Measurements from ENCODE around the gene TMC6. TPM values are rescaled to one million over a fixed set of nuclear protein-coding genes. Genes with fewer than 3 reads are reported as not detected.

Gene TMC6
- total RNA-seq, 1 experiment from 2014 or later, result 22.9 TPM

GRCh38 chr17:78159575-78160158, 31.1 kb upstream of the TMC6 start:
- intact Hi-C loops (cut with micrococcal nuclease; ENCODE audit: unreplicated experiment), result no loop called here
- H3K27ac ChIP-seq (ENCODE audit: low read depth, low read length, poor library complexity, severe bottlenecking), result no peak overlapping the region
- BruUV-seq (replicated peaks), result no TSS peak
- ChIA-PET POLR2A (ENCODE audit: low non-redundant PET) (no interaction called here), CTCF (no interaction called here)
- H3K36me3 ChIP-seq (ENCODE audit: insufficient read depth, low read length, poor library complexity, severe bottlenecking), result no peaks in the 10 kb centered on the region
- no peaks in the 10 kb centered on the region for H3K27me3 ChIP-seq (replicated peaks; ENCODE audit: insufficient read depth, low read depth, low read length, poor library complexity)
- no peak overlapping the region for H3K4me3 ChIP-seq (ENCODE audit: low read depth, low read length, poor library complexity, severe bottlenecking)
- DNase-seq (ENCODE audit: low spot score), result no peak
- no peak for TF ChIP-seq CTCF (conservative IDR thresholded peaks at IDR 0.05; ENCODE audit: low read depth, low read length)
- no peak for TF ChIP-seq EZH2 (IDR thresholded peaks at IDR 0.05; ENCODE audit: borderline replicate concordance, low read depth, low read length, poor library complexity, severe bottlenecking)
- H3K4me1 ChIP-seq (ENCODE audit: insufficient read depth, low read length, poor library complexity, severe bottlenecking), result no peaks in the 10 kb centered on the region
- no peaks in the 10 kb centered on the region for H3K9me3 ChIP-seq (ENCODE audit: low read depth, low read length, poor library complexity, severe bottlenecking)

DNA sequence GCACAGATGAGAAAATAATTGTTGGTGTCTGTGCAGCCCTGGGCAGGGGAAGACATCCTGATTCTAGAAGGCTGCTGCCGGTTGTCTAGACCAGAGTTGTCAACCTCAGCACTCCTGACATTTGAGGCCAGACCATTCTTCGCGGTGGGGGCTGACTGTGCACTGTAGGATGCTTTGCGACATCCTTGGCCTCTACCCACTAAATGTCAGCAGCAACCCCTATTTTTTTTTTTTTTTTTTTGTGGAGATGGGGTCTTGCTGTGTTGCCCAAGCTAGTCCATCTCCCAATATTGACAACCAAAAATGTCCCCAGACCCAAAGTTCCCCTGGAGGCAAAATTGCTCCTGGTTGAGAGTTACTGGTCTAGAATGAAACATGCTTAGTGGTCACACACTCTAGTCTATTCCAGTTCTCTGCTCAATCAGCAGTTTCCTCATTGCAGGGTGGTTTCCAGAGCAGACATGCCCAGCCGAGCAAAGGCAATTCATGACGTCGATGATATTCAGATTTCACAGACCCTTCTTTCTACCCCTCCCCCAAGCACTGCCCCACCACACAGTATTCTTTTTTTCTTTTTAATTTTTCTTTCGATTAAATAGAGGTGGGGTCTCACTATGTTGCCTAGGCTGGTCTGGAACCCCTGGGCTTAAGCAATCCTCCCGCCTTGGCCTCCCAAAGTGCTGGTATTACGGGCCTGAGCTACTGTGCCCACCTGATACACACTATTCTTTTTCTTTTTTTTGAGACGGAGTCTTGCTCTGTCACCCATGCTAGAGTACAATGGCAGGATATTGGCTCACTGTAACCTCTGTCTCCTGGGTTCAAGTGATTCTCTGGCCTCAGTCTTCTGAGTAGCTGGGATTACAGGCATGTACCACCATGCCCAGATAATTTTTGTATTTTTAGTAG, 26.6 kb upstream of the TMC6 start:
- DNase-seq (ENCODE audit: low spot score), result no peak
- Histone ChIP-seq H3K4me3 (ENCODE audit: low read depth, low read length, poor library complexity, severe bottlenecking) (no peak overlapping the region), H3K36me3 (ENCODE audit: insufficient read depth, low read length, poor library complexity, severe bottlenecking) (no peaks in the 10 kb centered on the region), H3K4me1 (ENCODE audit: insufficient read depth, low read length, poor library complexity, severe bottlenecking) (peaks cover 5% of the 10 kb centered on the region), H3K27ac (ENCODE audit: low read depth, low read length, poor library complexity, severe bottlenecking) (no peak overlapping the region), H3K27me3 (replicated peaks; ENCODE audit: insufficient read depth, low read depth, low read length, poor library complexity) (no peaks in the 10 kb centered on the region), H3K9me3 (ENCODE audit: low read depth, low read length, poor library complexity, severe bottlenecking) (no peaks in the 10 kb centered on the region)
- ChIA-PET POLR2A (ENCODE audit: low non-redundant PET) (no interaction called here), CTCF (no interaction called here)
- no TSS peak for BruUV-seq (replicated peaks)
- intact Hi-C loops (cut with micrococcal nuclease; ENCODE audit: unreplicated experiment), result no loop called here
- TF ChIP-seq CTCF (conservative IDR thresholded peaks at IDR 0.05; ENCODE audit: low read depth, low read length) (no peak), EZH2 (IDR thresholded peaks at IDR 0.05; ENCODE audit: borderline replicate concordance, low read depth, low read length, poor library complexity, severe bottlenecking) (no peak)

DNA sequence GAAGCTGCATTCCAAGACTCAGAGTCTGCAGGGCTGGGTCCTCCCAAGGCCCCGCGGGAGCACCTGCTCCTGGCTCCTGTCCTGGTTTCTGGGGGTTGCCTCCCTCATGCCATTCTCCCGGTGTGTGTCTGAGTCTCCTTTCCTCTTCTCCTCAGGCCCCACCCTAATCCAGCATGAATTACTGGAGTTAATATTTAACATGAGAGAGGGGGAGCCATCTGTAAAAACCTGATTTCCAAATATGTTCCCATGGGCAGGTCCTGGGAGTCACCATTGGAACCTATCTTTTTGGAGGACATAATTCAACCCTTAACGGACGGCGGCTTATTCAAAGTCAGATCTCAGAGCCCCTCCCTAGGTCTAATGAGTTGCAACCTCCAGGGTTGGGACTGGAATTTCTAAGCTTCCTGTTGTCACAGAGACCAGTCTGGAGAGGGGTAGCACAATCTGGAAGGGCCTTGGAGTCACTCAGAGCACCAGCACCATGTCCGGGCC, 23.0 kb upstream of the TMC6 start:
- no peaks in the 10 kb centered on the region for H3K27me3 ChIP-seq (replicated peaks; ENCODE audit: insufficient read depth, low read depth, low read length, poor library complexity)
- ChIA-PET CTCF (interaction anchor here (0.7 kb wide), 1 partner anchor 132 kb away, joined by 7 read pairs; no protein-coding TSS in a partner anchor), POLR2A (ENCODE audit: low non-redundant PET) (no interaction called here)
- intact Hi-C loops (cut with micrococcal nuclease; ENCODE audit: unreplicated experiment), result no loop called here
- H3K27ac ChIP-seq (ENCODE audit: low read depth, low read length, poor library complexity, severe bottlenecking), result no peak overlapping the region
- H3K36me3 ChIP-seq (ENCODE audit: insufficient read depth, low read length, poor library complexity, severe bottlenecking), result no peaks in the 10 kb centered on the region
- H3K9me3 ChIP-seq (ENCODE audit: low read depth, low read length, poor library complexity, severe bottlenecking), result no peaks in the 10 kb centered on the region
- peaks cover 5% of the 10 kb centered on the region for H3K4me1 ChIP-seq (ENCODE audit: insufficient read depth, low read length, poor library complexity, severe bottlenecking)
- no TSS peak for BruUV-seq (replicated peaks)
- no peak for TF ChIP-seq EZH2 (IDR thresholded peaks at IDR 0.05; ENCODE audit: borderline replicate concordance, low read depth, low read length, poor library complexity, severe bottlenecking)
- no peak for TF ChIP-seq CTCF (conservative IDR thresholded peaks at IDR 0.05; ENCODE audit: low read depth, low read length)
- H3K4me3 ChIP-seq (ENCODE audit: low read depth, low read length, poor library complexity, severe bottlenecking), result no peak overlapping the region
- DNase-seq (ENCODE audit: low spot score), result no peak
